HG03175 (cell line): Measurements from ENCODE around the gene TANGO2.

ENCODE experiments used
- ATAC-seq: cut with Tn5 transposase; IDR thresholded peaks from one replicate; pipeline ENCODE4 v1.9.1; 2021; ENCODE audit warnings: mild to moderate bottlenecking, moderate library complexity; ENCODE audit not compliant: unreplicated experiment

TANGO2 gene, protein sequence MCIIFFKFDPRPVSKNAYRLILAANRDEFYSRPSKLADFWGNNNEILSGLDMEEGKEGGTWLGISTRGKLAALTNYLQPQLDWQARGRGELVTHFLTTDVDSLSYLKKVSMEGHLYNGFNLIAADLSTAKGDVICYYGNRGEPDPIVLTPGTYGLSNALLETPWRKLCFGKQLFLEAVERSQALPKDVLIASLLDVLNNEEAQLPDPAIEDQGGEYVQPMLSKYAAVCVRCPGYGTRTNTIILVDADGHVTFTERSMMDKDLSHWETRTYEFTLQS

DNA sequence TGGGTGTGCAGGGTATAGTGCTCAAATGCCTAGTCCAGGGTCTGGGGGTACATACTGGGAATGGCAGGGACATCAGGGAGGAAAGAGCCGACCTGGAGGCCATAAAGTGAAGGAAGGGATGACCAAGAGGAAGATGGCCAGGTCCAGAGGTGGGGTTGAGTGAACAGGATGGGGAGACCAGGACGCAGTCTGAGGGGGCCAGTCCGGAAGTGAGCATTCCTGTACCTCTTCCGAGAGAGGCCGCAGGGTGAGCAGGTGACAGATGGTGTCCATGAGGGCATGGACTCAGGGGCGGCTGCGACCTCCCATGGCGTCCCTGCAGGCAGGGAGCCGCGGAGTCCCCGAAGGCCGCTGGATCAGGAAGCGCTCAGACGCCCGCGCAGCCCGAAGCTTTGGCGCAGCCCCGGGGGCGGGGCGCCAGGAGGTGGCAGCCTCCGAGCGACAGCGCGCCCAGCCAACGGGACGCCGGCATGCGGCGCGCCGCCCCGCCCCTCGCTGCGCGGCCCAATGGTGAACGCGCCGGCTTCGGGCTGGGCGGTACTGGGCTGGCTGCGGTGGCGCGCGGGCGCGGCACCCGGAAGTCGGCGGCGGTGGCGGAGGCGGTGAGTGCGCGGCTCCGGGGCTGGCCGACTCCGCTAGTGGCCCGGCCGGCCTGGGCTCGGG, at the start of gene TANGO2:
TSS of gene TANGO2 (plus strand) at position 578 of the 663 bp plus-strand sequence. CDS start 15,689 bp downstream, outside the sequence.
- peak; percentile 80 for ATAC-seq

DNA sequence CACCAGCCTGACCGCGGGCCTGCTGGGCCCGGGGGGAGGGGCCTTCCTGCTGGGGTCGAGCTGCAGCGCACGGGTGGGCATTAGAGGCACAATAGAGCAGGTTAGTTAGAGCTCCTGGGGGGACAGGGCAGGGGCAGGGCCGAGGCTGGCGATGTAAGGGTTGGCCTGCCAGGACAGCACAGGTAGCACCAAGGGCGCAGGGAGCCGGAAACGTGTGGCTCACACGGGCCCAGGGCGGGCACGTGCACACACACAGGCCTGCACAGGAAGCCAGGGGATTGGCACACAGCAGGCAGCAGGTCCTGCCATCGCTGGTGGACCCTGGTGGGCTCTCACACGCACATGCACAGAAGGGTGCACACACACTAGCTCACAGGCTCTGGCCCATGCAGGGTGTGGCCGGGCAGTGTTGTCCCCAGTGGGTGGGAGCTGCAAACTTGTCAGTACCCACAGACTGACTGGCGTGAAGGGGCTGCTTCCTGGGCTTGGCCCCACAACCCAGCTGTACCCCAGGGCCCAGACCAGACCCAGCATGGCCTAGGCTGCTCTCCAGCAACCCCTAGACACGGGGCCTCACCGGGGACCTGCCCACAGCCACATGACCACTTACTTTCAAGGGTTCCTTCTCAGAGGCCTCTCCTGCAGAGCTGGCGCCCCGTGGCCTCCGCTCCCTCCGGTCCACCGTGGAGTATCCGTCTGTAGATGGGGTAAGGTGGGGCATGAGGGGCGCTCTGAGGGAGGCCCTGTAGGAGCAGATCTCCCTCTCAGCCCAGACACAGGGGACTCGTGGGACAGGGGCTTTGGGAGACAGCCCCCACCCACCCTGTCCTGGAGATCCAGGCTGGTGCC, 49.4 kb upstream of the TANGO2 start:
- no peak for ATAC-seq

DNA sequence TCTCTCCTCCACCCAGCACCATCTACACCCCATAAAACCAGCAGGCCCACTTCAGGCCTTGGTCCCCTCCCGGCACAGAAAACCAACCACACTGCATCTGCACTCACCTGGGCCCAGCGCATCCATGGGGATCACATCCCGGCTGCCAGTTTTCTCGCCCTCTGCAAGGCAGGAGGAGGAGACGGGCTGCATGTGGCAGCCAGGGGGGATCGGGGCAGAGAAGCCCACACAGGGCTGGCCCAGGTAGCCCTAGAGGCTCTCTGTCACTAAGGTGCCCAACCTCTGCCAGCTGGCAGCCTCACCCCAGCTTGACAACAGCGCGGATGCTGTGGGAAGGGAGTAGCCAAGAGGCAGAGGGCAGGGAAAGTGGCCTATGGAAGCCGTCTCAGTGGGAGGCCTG, 48.7 kb upstream of the TANGO2 start:
- ATAC-seq: no peak

DNA sequence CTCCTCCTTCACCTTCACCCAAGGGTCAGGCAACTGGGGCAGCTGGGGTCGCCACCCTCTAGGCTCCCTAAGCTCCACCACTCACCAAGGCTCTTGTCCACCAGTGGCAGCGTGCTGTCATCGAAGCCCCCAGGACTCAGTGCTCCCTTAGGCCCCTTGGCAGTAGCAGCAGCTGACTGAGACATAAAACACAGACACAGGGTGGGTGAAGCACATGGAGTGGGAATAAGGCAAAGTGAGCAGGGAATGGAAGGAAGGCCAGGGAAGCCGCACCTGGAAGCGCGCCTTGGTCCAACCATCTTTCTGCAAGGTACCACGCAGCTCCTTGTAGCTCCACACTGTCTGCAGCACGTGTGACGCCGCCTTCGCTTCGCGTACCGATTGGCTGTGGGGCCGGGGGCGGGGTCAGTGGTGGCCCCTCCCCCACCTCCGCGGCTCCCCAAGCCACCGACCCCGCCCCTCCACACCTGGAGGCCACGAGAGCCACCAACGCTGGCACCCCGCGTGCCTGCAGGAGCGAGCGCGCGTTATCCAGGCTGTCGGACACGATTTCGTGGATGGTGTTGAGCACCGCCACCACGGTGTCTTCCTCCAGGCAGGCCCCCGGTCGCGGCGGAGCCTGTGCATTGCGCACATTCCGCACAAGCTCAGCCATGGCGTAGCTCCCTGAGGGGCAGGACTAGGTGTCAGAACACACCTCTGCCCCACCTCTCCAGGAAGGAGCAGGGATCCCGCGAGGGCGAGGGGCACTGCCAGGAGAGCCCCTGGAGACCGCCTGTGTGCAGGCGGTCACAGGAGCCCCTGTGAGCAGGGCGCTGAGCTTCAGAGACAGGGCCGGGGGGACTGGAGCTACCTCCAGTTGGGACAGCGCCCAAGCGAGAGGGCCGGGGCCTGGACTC, 48.0 kb upstream of the TANGO2 start:
- no peak for ATAC-seq

DNA sequence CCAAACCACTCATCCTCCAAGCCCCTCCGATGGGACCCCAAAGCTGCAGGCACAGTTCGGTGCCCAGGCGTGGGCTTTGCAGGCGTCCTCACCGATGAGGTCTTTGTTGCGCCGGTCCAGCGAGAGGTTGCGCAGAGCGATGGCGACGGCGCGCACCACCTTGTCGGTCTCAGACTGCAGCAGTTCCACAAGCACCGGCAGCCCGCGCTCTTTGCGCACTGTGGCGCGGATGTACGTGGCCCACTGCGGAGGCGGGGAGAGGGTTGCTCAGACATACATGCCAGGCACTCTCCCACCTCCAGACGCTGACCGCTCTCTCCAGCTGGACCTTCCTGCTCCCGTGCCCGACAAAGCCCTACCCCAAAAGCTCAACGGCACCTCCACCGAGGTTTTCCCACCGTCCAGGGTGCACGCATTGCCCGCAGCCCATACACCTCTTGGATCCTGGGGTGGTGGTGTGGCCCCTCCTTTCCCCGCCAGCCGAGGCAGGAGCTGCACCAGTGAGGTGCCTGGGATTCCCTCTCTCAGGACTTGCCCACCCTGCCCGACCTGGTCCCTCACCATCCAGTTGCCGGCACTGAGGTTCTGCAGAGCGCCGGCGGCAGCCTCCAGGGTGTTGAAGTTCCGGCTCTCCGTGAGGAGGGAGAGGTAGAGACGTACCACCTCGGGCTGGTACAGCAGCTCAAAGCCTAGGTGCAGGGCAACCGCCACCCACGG, 47.2 kb upstream of the TANGO2 start:
- ATAC-seq: no peak

DNA sequence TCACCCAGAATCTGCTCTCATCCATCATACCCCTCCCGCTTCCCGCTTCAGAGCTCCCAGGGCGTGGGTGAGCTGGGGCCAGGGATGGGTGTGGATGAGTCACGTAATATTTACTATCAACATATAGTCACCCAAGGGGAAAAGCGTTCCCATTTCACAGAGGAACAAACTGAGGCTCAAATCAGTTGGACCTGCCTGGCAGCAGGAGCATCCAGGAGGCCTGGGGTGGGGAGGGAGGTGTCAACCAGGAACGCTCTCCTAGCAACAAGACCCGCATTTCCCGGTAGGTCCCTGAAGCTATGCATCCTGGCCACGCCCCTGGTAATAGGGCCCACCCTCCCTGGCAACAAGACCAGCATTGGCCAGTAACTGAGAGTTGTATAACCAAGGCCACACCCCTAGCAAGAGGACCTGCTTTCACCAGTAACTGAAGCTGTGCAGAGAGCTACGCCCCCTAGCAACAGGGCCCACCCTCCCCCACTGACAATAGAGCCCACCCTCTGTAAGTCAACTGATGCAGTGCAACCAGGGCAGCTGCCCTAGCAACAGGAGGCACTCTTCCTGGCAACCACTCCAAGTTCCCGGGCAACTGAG, 46.5 kb upstream of the TANGO2 start:
- no peak for ATAC-seq

DNA sequence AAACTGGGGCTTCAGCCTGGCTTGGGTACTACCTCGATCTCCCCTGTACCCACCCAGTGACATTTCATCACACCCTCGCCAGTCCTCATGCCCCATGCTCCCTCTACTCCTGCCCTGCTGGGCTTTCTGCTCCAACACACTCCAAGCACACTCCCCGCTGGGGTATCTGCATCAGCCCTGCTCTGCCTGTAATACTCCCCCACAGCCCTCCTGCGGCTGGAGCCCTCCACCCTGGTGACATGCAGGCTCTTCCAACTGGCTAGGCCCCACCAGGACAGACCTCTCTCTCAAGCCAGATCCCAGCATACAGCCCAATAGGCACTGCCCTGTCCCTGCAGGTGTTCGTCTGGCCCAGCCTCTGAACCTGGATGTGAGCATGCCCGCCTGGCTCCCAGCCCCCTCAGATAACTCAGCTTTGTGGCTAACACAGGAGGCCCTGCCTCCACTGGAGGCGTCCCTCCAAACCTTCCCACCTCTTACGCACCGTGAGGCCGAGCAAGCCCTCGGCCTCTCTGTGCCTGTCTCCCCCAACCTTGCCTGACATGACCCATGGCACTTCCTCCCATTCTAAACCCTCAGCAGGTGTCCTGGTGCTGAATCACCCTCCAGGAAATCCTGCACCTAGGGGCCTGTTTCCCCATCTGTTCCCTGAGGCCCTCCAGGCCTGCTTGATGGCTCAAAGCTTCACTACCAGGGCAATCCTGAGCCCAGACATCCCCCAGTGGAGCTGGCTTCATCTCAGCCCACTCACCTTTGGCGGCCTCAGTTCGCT, 45.8 kb upstream of the TANGO2 start:
- no peak for ATAC-seq

DNA sequence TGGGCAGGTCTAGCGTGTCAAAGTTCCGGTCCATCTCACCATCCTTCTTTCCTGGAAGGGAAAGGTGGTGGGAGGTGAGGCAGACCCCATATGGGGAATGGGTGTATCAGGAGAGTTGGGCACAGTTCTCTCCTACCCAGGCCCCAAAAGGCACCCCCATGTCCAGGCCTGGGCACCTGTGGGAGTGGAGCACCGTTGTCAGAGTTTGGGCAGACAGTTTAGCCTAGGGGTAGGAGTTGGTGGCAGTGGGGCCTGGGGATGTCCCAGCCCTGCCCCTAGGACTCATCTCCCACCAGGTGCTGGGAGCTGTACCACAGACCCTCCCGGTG, 45.2 kb upstream of the TANGO2 start:
- ATAC-seq: no peak

DNA sequence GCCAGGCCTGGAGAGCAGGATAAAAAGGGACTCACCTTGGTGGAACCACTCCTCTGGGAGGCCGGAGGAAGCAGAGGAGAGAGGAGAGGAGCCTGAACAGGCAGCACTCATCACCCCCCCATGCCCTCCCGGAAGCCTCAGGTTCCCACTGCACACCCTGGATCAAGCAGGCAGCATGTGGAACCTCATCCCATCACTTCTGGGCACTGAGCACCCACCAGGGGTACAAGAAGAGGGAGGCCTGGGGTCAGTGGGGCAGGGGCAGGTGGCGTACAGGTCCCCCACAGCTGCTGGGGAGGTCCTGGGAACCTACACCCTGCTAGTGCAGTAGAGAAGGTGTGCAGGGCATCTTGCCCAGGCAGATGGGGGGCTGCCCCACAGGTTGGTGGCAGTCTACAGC, 44.2 kb upstream of the TANGO2 start:
- no peak for ATAC-seq

DNA sequence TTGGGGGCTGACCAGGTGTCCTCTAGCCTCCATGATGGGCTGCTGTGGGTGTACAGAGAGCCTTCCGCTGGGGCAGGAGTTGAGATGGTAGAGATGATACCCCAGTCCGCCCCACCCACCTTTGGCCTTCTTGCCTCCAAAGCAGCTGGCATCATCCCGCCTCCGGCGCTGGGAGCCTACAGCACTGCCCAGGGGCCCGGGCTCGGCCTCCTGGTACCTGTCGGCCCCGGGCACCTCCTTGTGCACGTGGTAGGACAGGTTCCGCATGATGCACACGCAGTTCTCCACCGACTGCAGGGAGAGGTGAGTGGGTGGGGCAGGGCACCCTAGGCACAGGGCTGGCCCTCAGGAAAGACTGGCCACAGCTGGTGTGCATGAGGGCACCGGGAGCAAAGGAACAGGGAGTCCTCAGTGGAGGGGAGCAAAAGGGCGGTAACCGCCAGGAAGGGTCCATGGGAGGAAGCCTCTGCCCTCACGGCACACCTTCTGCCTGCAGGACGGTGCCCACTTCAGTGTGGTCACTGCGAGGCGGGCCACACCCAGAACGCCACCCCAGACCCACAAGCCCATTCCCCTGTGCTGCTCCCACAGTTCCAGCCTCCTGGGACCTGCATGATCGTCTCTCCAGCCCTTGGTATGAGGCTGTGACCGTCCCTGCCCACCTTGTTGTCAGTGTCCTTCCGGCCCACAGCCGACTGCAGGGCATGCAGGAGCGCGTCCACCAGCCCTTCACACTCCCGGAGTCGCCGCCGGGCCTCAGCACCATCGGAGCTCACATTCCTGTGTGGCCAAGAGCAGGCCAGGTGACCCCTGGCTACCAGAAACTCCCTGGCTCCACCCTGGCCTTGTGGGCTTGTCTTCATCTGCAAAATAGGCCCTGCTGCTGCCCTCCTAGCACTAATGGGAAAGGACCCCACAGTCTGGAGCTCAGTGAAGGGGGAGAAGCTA, 43.3 kb upstream of the TANGO2 start:
- ATAC-seq: no peak

DNA sequence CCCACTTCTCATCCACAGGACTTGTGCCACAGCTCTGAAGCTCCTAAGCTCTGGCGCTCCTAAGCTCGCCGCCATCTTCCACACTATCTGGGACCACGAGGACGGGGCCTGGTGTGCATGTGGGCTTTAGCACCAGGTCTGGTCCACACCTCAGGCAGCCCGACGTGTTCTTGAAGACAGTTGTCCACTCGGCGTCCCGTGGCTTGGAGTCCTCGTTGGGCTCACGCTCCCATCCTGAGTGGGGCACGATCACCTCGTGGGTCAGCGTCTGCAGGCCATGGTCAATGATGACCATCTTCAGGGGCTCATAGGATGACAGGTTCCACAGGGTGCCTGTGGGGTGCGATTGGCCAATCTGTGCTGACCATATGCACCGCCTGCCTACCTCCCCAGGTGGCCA, 42.2 kb upstream of the TANGO2 start:
- ATAC-seq: no peak

DNA sequence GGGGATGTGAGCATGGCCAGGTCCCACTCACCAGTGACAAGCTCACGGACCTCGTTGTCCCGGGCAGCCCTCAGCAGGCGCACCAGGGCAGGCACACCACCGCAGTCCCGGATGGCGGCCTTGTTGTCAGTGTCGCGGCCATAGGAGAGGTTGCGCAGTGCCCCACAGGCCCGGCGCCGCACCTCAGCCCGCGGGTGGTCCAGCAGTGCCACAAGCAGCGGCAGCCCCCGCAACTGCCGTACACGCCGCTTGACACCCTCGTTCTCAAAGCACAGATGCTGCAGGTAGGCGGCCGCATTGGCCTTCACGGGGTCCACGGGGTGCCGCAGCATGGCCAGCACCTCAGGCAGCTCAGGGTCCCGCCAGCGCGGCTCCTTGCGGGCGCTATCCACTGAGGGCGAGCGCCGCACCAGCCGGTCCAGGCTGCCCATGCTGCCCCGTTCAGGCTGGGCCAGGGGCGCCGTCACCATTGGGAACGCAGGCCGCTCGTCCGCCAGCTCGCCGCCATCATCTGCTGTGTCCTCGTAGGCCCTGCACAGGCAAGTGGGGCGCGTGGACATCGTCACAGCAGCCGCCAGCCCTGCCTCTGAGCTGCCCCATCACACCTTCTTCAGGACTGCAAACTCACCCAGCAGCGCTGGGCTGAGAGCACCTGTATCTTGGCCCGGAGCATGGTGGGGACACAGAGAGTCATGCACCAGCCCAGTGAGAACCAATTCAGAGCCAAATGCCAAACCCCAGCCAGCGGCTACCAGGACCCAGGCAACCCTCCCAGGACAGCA, 41.0 kb upstream of the TANGO2 start:
- ATAC-seq: no peak

DNA sequence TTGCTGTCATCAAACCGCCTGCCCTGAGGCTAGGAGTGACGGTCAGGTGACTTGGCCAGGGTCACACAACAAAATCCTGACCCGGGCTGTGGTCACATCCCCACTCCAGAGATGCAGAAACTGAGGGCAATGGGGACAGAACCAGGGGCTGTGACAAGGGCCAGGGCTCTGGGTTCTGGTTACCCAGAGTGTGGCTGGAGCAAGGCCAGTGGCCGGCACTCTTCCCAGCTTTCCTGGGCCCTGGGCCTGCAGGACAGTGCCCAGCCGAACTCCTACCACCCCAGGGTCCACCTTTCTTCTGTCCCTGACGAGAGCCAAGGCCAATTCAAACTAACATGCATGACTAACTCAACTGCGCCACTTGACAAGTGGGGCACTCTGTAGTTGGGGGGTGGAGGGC, 40.1 kb upstream of the TANGO2 start:
- no peak for ATAC-seq

DNA sequence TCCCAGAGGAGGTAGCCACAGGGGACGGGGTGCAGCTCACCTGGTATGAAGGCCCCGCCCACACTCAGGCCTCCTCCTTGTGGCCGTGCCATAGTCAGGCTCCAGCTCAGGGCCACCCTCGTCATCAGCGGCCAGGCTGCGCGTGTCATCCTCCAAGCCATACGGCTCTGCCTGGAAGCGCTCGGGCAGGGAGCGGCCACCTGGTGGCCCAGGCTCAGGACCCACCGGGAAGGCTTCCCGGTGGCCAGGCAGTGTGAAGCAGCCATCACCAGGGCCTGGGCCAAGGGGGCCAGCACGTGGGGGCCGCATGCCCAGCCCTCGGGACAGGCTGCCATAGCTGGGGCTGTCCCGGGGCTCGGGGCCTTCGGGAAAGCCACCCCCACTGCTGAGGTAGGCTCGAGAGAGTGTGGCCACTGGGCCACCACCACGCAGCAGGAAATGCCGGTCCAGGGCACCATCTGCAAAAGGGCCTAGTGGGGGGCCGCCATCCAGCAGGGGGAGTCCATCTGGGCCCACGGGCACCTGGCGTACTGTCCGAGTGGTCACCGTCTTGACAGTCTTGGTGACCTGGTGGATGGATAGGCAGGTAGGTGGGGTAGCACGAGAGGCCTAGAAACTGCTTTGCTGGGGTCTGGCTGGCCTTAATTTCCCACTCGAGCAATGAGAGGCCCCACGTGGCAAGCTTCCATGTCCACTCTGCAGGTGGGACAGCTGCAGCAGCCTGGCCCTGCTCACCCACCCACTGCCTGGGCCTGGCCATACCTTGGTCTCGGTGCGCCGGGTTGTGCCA, 39.5 kb upstream of the TANGO2 start:
- no peak for ATAC-seq

DNA sequence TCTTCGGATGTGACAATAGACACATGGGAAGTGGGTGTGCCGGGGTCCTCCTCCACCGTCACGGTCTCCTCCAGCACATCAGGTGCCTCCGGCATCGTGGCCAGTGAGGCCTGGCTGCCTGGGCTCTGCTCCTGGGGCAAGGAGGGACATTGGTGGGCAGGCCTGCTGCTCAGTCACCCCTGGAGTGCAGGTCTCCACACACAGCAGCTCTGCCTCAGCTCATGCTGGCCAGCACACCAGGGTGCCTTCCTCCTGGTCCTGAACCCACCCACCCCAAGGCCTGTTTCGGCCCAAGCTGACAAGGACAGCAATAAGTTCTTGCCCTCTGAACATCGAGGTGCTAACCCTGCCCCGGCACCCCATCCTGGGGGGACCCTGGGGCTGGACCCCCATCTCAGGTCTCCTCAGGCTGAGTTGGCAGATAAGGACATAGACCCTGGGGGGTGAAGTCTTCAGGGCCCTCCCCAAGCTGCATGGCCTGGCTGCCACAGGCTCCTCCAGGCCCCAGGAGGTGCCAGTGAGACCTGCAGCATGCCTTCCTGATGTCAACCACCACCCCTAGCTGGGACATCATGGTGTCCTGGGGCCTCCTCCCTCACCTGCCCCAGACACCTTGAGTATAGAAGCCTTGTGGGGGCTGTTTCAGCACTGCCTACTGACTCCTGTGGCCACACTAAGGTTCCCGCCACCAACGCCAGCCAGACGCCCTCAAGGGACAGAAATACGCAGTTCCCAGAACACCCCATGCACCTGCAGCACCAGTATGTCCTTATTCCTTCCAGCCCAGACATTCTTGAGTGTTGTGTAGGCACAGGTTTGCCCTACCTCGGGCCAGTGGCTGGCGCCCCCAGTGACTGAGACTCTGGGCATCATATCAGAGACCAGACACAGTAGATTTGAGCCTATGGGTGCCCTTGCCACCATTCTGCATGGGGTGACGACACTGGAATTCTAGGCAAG, 38.7 kb upstream of the TANGO2 start:
- no peak for ATAC-seq
